HCT116 (cell line): ENCODE measurements around the gene FAM180A. TPM values are rescaled to one million over a fixed set of nuclear protein-coding genes. Genes with fewer than 3 reads are reported as not detected.

Experiments used
- ATAC-seq: fragments of 200-7000 bp; cut with Tn5 transposase; 2 replicates; pipeline ENCODE4 v1.9.1; 2020; ENCODE audit warnings: mild to moderate bottlenecking, moderate library complexity
- BruUV-seq: library from RNA; stranded (reverse); fragments of 400-500 nt; replicated peaks from 2 replicates; lab custom pipeline; 2021; lab: Mats Ljungman, UMichigan
- CTCF ChIA-PET: fragments of 300-600 bp; sonication (Branson Sonifier 250); formaldehyde crosslinking; loops from one replicate; lab custom pipeline; 2021; ENCODE audit warnings: antibody characterized with exemption; lab: Charles Lee
- POLR2A ChIA-PET: fragments of 300-600, 350-600 bp; sonication (Branson Sonifier 250); formaldehyde crosslinking; loops from one replicate; lab custom pipeline; 2021; ENCODE audit warnings: antibody characterized with exemption; lab: Charles Lee
- RAD21 ChIA-PET, 2 experiments: fragments of 300-600 bp; sonication (Branson Sonifier 250); formaldehyde crosslinking; loops; one replicate each; lab custom pipeline; 2023; ENCODE audit warnings: low total read pairs in 2 of 2; ENCODE audit not compliant: uncharacterized antibody in 2 of 2, unreplicated experiment in 2 of 2, low non-redundant PET in 1 of 2; lab: Charles Lee
- DNase-seq: peaks from one replicate; pipeline ENCODE4 v3.0.0-alpha.2; 2010; ENCODE audit warnings: low read depth, low spot score
- H2AFZ ChIP-seq: fragments of 200-600 bp; shearing (Covaris generic), sonication (generic); 2 replicates; pipeline ENCODE4 v1.6.1; 2017; ENCODE audit warnings: low read depth, mixed run types, mixed read lengths, antibody characterized with exemption, low read length; ENCODE audit not compliant: poor library complexity, severe bottlenecking
- H3K27ac ChIP-seq: 2 replicates; pipeline ENCODE4 v1.5.1; 2012; ENCODE audit warnings: low read depth, low read length
- H3K27me3 ChIP-seq: fragments of 200-600 bp; sonication (generic); 2 replicates; pipeline ENCODE4 v1.6.1; 2016; ENCODE audit warnings: mixed run types, low read length, mixed read lengths; ENCODE audit not compliant: insufficient read depth
- H3K36me3 ChIP-seq, 2 experiments: fragments of 200-500 bp in 1 of 2; fragments of 200-600 bp in 1 of 2; sonication (Bioruptor generic) in 1 of 2; sonication (generic) in 1 of 2; 2 replicates each; pipeline versions ENCODE4 v1.5.1 to v1.6.1; 2014 to 2016; ENCODE audit warnings: low read length in 2 of 2, inconsistent platforms in 1 of 2, mixed read lengths in 1 of 2, mixed run types in 1 of 2; ENCODE audit not compliant: insufficient read depth in 2 of 2, control insufficient read depth in 1 of 2
- H3K4me1 ChIP-seq, 2 experiments: fragments of 200-600 bp in 1 of 2; sonication (generic) in 1 of 2; 2 replicates each; pipeline versions ENCODE4 v1.5.1 to v1.6.1; 2012 to 2017; ENCODE audit warnings: low read length in 2 of 2, inconsistent platforms in 1 of 2, mild to moderate bottlenecking in 1 of 2, mixed read lengths in 1 of 2, mixed run types in 1 of 2, moderate library complexity in 1 of 2; ENCODE audit not compliant: insufficient read depth in 2 of 2, control insufficient read depth in 1 of 2
- H3K4me2 ChIP-seq: fragments of 200-600 bp; sonication (generic); 2 replicates; pipeline ENCODE4 v1.6.1; 2017; ENCODE audit warnings: mixed run types, low read length, mixed read lengths
- H3K4me3 ChIP-seq, 2 experiments: fragments of 200-600 bp in 1 of 2; sonication (generic) in 1 of 2; replicated peaks in 1 of 2; 2 replicates each; pipeline ENCODE4 v1.5.1; 2011 to 2016; ENCODE audit warnings: low read length in 2 of 2, control low read depth in 1 of 2, low read depth in 1 of 2, mild to moderate bottlenecking in 1 of 2, mixed read lengths in 1 of 2, mixed run types in 1 of 2
- H3K79me2 ChIP-seq: fragments of 200-600 bp; sonication (generic); 2 replicates; pipeline ENCODE4 v1.6.1; 2017; ENCODE audit warnings: mild to moderate bottlenecking, mixed run types, low read length, moderate library complexity, mixed read lengths; ENCODE audit not compliant: insufficient read depth
- H3K9ac ChIP-seq: fragments of 200-600 bp; sonication (generic); 2 replicates; pipeline ENCODE4 v1.6.1; 2016; ENCODE audit warnings: low read length, mixed read lengths
- H3K9me2 ChIP-seq: fragments of 200-600 bp; sonication (generic), shearing (Covaris generic); 2 replicates; pipeline ENCODE4 v1.6.1; 2017; ENCODE audit warnings: mixed run types, mild to moderate bottlenecking, moderate library complexity; ENCODE audit not compliant: insufficient read depth
- H3K9me3 ChIP-seq, 2 experiments: fragments of 200-500 bp in 1 of 2; fragments of 200-600 bp in 1 of 2; sonication (Bioruptor generic) in 1 of 2; sonication (generic) in 1 of 2; 2 replicates each; pipeline ENCODE4 v1.6.1; 2014 to 2017; ENCODE audit warnings: low read length in 2 of 2, mixed read lengths in 2 of 2, inconsistent platforms in 1 of 2, low read depth in 1 of 2, mild to moderate bottlenecking in 1 of 2, mixed run types in 1 of 2, moderate library complexity in 1 of 2; ENCODE audit not compliant: control insufficient read depth in 1 of 2, insufficient read depth in 1 of 2
- H4K20me1 ChIP-seq: fragments of 200-600 bp; sonication (generic), shearing (Covaris generic); 2 replicates; pipeline ENCODE4 v1.6.1; 2017; ENCODE audit warnings: mixed run types, mild to moderate bottlenecking, moderate library complexity; ENCODE audit not compliant: insufficient read depth
- CBX3 ChIP-seq: IDR thresholded peaks from 2 replicates; pipeline ENCODE4 v1.6.1; 2012; ENCODE audit warnings: low read depth
- CEBPB ChIP-seq: IDR thresholded peaks from 2 replicates; pipeline ENCODE4 v1.6.1; 2012; ENCODE audit warnings: low read depth
- ELF1 ChIP-seq: IDR thresholded peaks from 2 replicates; pipeline ENCODE4 v1.6.1; 2012; ENCODE audit warnings: low read depth, borderline replicate concordance
- EZH2 ChIP-seq: fragments of 200-600 bp; sonication (generic); IDR thresholded peaks from 2 replicates; pipeline ENCODE4 v1.6.1; 2017; ENCODE audit warnings: antibody characterized with exemption, mixed run types
- EZH2phosphoT487 ChIP-seq: fragments of 200-600 bp; IDR thresholded peaks from 2 replicates; pipeline ENCODE4 v1.6.1; 2018; ENCODE audit warnings: antibody characterized with exemption, borderline replicate concordance
- FOSL1 ChIP-seq: IDR thresholded peaks from 2 replicates; pipeline ENCODE4 v1.6.1; 2012; ENCODE audit warnings: low read depth
- JUND ChIP-seq: IDR thresholded peaks from 2 replicates; pipeline ENCODE4 v1.6.1; 2012
- POLR2A ChIP-seq: IDR thresholded peaks from 2 replicates; pipeline ENCODE4 v1.7.0; 2011; ENCODE audit warnings: borderline replicate concordance; ENCODE audit not compliant: insufficient read depth, insufficient read length; ENCODE audit errors: extremely low read depth
- REST ChIP-seq: IDR thresholded peaks from 2 replicates; pipeline ENCODE4 v1.6.1; 2012; ENCODE audit warnings: low read depth
- SIN3A ChIP-seq: IDR thresholded peaks from 2 replicates; pipeline ENCODE4 v1.6.1; 2012; ENCODE audit warnings: low read depth
- YY1 ChIP-seq: IDR thresholded peaks from 2 replicates; pipeline ENCODE4 v1.6.1; 2011; ENCODE audit warnings: low read length, low read depth, moderate library complexity, mild to moderate bottlenecking; ENCODE audit not compliant: insufficient replicate concordance; ENCODE audit errors: extremely low read depth
- ZFX ChIP-seq: fragments of 450-650 bp; IDR thresholded peaks from 2 replicates; pipeline ENCODE4 v1.6.1; 2017
- intact Hi-C: fragments of 100-400 bp; cut with micrococcal nuclease; formaldehyde crosslinking; loops from 2 replicates; pipeline ENCODE4 v1.10.0; 2022
- total RNA-seq: library from RNA; stranded (reverse); gene quantifications from one replicate; pipeline ENCODE4 v1.2.1, GENCODE V29; 2021; ENCODE audit not compliant: unreplicated experiment
- TF ChIP-seq, protein P1 (sequence below): IDR thresholded peaks from 2 replicates; pipeline ENCODE4 v1.6.1; 2012
- TF ChIP-seq, protein P2 (sequence below): IDR thresholded peaks from 2 replicates; pipeline ENCODE4 v1.6.1; 2011; ENCODE audit warnings: mild to moderate bottlenecking, low read length, moderate library complexity; ENCODE audit not compliant: insufficient replicate concordance; ENCODE audit errors: extremely low read depth

FAM180A gene
- total RNA-seq, 1 experiment from 2014 or later, result 0.59 TPM

GRCh38 chr7:135753616-135754413, 5.2 kb upstream of the FAM180A start:
- no TSS peak for BruUV-seq
- no peak overlapping the region for H3K4me2 ChIP-seq
- CTCF ChIA-PET, result no interaction called here
- RAD21 ChIA-PET, result no interaction called here
- H3K27ac ChIP-seq, result no peak overlapping the region
- H4K20me1 ChIP-seq, result no peaks in the 10 kb centered on the region
- intact Hi-C loops, result no loop called here
- no peak for DNase-seq
- no peaks in the 10 kb centered on the region for H3K4me1 ChIP-seq
- H3K9me2 ChIP-seq, result no peaks in the 10 kb centered on the region
- H3K79me2 ChIP-seq, result no peaks in the 10 kb centered on the region
- no peaks in the 10 kb centered on the region for H3K27me3 ChIP-seq
- H3K9ac ChIP-seq, result no peak overlapping the region
- TF ChIP-seq JUND (no peak), CEBPB (no peak), ZFX (no peak), REST (no peak), FOSL1 (no peak), ELF1 (no peak), SIN3A (no peak), CBX3 (no peak), EZH2phosphoT487 (no peak), POLR2A (no peak), EZH2 (no peak), YY1 (no peak)
- TF ChIP-seq, protein P1, sequence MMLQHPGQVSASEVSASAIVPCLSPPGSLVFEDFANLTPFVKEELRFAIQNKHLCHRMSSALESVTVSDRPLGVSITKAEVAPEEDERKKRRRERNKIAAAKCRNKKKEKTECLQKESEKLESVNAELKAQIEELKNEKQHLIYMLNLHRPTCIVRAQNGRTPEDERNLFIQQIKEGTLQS, result no peak
- TF ChIP-seq, protein P2, sequence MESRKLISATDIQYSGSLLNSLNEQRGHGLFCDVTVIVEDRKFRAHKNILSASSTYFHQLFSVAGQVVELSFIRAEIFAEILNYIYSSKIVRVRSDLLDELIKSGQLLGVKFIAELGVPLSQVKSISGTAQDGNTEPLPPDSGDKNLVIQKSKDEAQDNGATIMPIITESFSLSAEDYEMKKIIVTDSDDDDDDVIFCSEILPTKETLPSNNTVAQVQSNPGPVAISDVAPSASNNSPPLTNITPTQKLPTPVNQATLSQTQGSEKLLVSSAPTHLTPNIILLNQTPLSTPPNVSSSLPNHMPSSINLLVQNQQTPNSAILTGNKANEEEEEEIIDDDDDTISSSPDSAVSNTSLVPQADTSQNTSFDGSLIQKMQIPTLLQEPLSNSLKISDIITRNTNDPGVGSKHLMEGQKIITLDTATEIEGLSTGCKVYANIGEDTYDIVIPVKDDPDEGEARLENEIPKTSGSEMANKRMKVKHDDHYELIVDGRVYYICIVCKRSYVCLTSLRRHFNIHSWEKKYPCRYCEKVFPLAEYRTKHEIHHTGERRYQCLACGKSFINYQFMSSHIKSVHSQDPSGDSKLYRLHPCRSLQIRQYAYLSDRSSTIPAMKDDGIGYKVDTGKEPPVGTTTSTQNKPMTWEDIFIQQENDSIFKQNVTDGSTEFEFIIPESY, result no peak
- ATAC-seq, result no peak
- H2AFZ ChIP-seq, result no peak overlapping the region
- H3K36me3 ChIP-seq, result no peaks in the 10 kb centered on the region
- POLR2A ChIA-PET, result no interaction called here
- H3K4me3 ChIP-seq, result no peak overlapping the region
- peaks cover 0 to 4% of the 10 kb centered on the region in 2 experiments; a peak in 1 of 4 replicates for H3K9me3 ChIP-seq
